ENCODE measurements around the gene PICALM.

The PICALM gene

DNA sequence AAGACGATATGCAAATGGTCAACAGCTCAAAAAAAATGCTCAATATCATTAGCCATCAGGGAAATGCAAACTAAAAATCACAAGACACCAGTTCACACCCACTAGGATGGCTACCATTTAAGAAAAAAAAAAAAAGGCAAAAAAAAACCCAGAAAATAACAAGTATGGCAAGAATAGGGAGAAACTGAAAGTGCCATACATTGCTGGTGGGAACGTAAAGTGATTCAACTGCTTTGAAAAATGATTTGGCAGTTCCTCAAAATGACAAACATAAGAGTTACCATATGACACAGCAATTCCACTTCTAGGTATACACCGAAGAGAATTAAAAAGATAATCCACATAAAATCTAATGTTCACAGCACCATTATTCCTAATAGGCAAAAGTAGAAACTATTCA is 47.5 kb downstream of the PICALM start:
- H3K4me3 ChIP-seq (ENCODE audit: control insufficient read depth, low read depth, low read length): no peak overlapping the region
- DNase-seq (ENCODE audit: low read depth): no peak
- TF ChIP-seq, protein P1, sequence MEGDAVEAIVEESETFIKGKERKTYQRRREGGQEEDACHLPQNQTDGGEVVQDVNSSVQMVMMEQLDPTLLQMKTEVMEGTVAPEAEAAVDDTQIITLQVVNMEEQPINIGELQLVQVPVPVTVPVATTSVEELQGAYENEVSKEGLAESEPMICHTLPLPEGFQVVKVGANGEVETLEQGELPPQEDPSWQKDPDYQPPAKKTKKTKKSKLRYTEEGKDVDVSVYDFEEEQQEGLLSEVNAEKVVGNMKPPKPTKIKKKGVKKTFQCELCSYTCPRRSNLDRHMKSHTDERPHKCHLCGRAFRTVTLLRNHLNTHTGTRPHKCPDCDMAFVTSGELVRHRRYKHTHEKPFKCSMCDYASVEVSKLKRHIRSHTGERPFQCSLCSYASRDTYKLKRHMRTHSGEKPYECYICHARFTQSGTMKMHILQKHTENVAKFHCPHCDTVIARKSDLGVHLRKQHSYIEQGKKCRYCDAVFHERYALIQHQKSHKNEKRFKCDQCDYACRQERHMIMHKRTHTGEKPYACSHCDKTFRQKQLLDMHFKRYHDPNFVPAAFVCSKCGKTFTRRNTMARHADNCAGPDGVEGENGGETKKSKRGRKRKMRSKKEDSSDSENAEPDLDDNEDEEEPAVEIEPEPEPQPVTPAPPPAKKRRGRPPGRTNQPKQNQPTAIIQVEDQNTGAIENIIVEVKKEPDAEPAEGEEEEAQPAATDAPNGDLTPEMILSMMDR (conservative IDR thresholded peaks at IDR 0.05; ENCODE audit: control insufficient read depth, insufficient read depth, low read depth, low read length): no peak

DNA sequence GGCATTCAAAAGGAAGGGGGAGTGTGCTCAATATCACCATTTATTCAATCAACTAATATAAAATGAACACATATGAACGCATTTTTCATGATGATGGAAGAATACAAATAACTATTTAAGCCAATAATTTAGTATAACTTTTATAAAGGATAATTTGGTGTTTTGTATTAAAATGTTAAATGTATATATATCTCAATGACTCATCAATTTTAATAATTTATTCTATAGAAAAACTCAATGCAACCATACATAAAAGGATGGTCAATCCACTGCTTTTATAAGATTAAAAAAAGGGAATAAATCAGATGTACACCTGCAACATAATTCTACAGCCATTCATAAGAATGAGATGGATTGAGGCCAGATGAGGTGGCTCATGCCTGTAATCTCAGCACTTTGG is 50.6 kb downstream of the PICALM start:
- DNase-seq (ENCODE audit: low read depth): no peak
- no peak overlapping the region for H3K4me3 ChIP-seq (ENCODE audit: control insufficient read depth, low read depth, low read length)
- TF ChIP-seq, protein P1 (conservative IDR thresholded peaks at IDR 0.05; ENCODE audit: control insufficient read depth, insufficient read depth, low read depth, low read length): no peak

DNA sequence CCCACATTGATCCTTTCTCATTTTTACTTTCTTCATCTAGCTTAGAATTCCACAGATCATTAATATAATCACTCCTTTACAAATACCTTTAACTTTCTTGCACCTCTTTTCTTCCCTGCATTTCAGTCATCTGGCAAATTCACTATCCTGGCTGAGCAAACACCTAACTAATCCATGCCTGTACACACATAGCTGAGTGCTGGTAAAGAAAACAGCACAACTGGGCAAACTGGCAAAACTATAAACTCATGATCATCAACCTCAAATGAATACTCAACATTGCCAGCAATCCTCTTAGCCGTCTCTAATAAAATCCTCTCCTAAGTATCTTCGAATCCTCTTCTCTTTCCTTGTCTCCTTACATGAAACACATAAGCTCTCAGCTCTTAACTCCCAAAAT is 52.4 kb downstream of the PICALM start:
- DNase-seq (ENCODE audit: low read depth): no peak
- H3K4me3 ChIP-seq (ENCODE audit: control insufficient read depth, low read depth, low read length): no peak overlapping the region
- TF ChIP-seq, protein P1 (conservative IDR thresholded peaks at IDR 0.05; ENCODE audit: control insufficient read depth, insufficient read depth, low read depth, low read length): no peak

DNA sequence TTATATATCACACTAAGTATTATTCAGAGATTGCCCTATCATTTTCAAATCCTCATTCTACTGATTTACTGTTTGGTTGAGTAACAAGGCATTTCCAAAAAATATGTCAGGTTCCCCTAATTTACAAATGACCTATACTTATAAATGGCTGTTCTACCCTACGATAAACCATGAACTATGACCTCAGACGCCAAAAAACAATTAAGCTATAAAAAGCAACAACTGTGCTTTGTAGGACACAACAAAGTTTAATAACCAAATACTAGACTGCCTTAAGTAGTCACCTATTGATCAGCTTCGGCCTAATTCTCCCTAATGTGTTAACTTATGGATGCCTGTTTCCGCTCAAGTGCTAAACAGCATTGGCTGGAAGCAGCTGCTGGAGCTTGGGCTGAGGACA is 53.2 kb downstream of the PICALM start:
- TF ChIP-seq, protein P1 (conservative IDR thresholded peaks at IDR 0.05; ENCODE audit: control insufficient read depth, insufficient read depth, low read depth, low read length): no peak
- DNase-seq (ENCODE audit: low read depth): no peak
- no peak overlapping the region for H3K4me3 ChIP-seq (ENCODE audit: control insufficient read depth, low read depth, low read length)

DNA sequence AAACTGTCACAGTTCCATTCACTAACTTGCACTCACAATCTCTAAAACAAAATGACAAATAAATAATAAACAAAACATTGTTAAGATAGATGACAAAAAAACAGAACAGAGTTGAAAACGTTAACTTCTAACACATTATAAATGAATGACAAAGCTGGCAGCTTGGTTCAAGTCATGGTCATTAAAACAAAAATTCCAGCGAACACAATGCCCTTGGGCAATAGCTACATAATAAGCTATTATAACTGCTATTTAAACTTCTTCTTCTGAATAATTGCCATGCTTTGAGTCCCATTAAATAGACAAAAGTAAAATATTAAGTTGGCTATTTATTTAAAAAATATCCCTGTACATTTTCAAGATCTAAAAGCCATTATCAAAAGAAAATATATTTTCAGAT is 54.7 kb downstream of the PICALM start:
- no peak for DNase-seq (ENCODE audit: low read depth)
- TF ChIP-seq, protein P1 (conservative IDR thresholded peaks at IDR 0.05; ENCODE audit: control insufficient read depth, insufficient read depth, low read depth, low read length): no peak
- no peak overlapping the region for H3K4me3 ChIP-seq (ENCODE audit: control insufficient read depth, low read depth, low read length)

DNA sequence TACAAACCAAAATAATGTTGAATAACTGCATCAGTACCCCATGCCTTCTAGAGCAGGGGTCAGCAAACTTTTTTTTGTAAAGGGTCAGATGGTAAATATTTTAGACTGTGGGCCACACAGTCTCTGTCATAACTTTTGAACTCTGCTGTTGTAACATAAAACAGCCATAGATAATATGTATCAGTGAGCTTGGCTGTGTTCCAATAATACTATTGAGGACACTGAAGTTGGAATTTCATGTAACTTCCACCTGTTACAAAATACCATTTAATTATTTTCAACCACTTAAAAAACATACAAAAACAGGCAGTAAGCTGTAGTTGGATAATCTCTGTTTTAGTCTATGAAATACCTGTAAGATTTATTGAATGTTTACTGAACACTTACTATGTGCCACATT is 55.2 kb downstream of the PICALM start:
- no peak overlapping the region for H3K4me3 ChIP-seq (ENCODE audit: control insufficient read depth, low read depth, low read length)
- TF ChIP-seq, protein P1 (conservative IDR thresholded peaks at IDR 0.05; ENCODE audit: control insufficient read depth, insufficient read depth, low read depth, low read length): no peak
- no peak for DNase-seq (ENCODE audit: low read depth)

DNA sequence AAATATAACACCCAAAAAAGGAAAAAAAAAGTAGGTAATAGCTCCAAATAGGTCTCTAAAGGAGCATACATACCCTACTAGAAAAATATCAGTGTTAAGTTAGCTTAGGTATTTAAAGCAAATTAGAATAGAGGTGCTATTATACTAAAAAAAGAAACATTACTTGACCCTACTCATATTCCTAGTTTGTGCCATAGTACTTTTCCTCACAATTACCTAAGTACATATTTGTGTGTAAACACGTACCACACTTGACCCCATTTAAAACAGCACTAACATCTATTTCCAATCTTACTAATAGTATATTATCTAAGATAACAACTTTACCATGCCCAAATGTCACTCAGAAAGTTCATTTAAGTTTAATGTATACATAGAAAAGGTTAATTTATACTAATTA is 57.7 kb downstream of the PICALM start:
- DNase-seq (ENCODE audit: low read depth): no peak
- H3K4me3 ChIP-seq (ENCODE audit: control insufficient read depth, low read depth, low read length): no peak overlapping the region
- TF ChIP-seq, protein P1 (conservative IDR thresholded peaks at IDR 0.05; ENCODE audit: control insufficient read depth, insufficient read depth, low read depth, low read length): no peak

All from fibroblast of mammary gland (primary cell).